ENCODE measurements around the gene ARPC1A. TPM values are rescaled to one million over a fixed set of nuclear protein-coding genes. Genes with fewer than 3 reads are reported as not detected.
"Not testable (repeated sequence)": the region's sequence is repeated elsewhere in the genome, so short reads cannot be mapped to it uniquely, and the experiment has no call there.

Gene ARPC1A
- total RNA-seq, 4 donors from 2014 or later: 120 to 183 (median 147) TPM

- no peaks in the 10 kb centered on the region for H3K9me3 ChIP-seq
- H3K36me3 ChIP-seq: peaks cover 53 to 67% of the 10 kb centered on the region in 2 donors
- H3K27ac ChIP-seq: no peak overlapping the region
- no peaks in the 10 kb centered on the region for H3K4me1 ChIP-seq
- no peaks in the 10 kb centered on the region for H3K27me3 ChIP-seq
- intact Hi-C loops (cut with DNase I): no loop called here
- no peak for DNase-seq
- WGBS, 2 donors: 95 to 96% methylated on average over 7 of the region's 7 CpGs
- TF ChIP-seq POLR2A (IDR thresholded peaks at IDR 0.05): no peak
- no peak for TF ChIP-seq CTCF (IDR thresholded peaks at IDR 0.05)
- H3K4me3 ChIP-seq (replicated peaks in 1 of 3): no peak overlapping the region
Measured at GRCh38 chr7:99355098-99355497, 29.4 kb downstream of the ARPC1A start.

GRCh38 chr7:99357701-99358490, 32.2 kb downstream of the ARPC1A start:
- intact Hi-C loops (cut with DNase I): no loop called here

GRCh38 chr7:99358521-99358920, 32.8 kb downstream of the ARPC1A start:
- WGBS, 2 donors: 95% methylated on average over 15 of the region's 15 CpGs
- intact Hi-C loops (cut with DNase I); H3K4me1 ChIP-seq; DNase-seq; H3K27me3 ChIP-seq; H3K27ac ChIP-seq; H3K9me3 ChIP-seq; H3K4me3 ChIP-seq (replicated peaks in 1 of 3): not testable (repeated sequence)
- peaks cover 72 to 78% of the 10 kb centered on the region in 2 donors for H3K36me3 ChIP-seq

More at GRCh38 chr7:99357701-99358490, 32.2 kb downstream of the ARPC1A start:
- H3K9me3 ChIP-seq: no peaks in the 10 kb centered on the region
- H3K27me3 ChIP-seq: no peaks in the 10 kb centered on the region
- no peak overlapping the region for H3K27ac ChIP-seq
- TF ChIP-seq POLR2A (IDR thresholded peaks at IDR 0.05) (no peak), CTCF (IDR thresholded peaks at IDR 0.05) (no peak)
- H3K36me3 ChIP-seq: peaks cover 69 to 78% of the 10 kb centered on the region in 2 donors
- DNase-seq: no peak
- no peaks in the 10 kb centered on the region for H3K4me1 ChIP-seq
- no peak overlapping the region for H3K4me3 ChIP-seq (replicated peaks in 1 of 3)
- 85 to 93% methylated on average over 13 to 16 of the region's 16 CpGs for WGBS, 2 donors

- Histone ChIP-seq H3K27me3 (no peaks in the 10 kb centered on the region), H3K4me1 (no peaks in the 10 kb centered on the region), H3K9me3 (no peaks in the 10 kb centered on the region), H3K36me3 (peaks cover 64 to 78% of the 10 kb centered on the region in 2 donors), H3K27ac (no peak overlapping the region), H3K4me3 (replicated peaks in 1 of 3) (no peak overlapping the region)
- intact Hi-C loops (cut with DNase I): no loop called here
- 89 to 92% methylated on average over 22 of the region's 22 CpGs for WGBS, 2 donors
- TF ChIP-seq POLR2A (IDR thresholded peaks at IDR 0.05): no peak
- no peak for TF ChIP-seq CTCF (IDR thresholded peaks at IDR 0.05)
- no peak for DNase-seq
Measured at GRCh38 chr7:99359465-99360154, 33.9 kb downstream of the ARPC1A start.

GRCh38 chr7:99362801-99363200, 37.1 kb downstream of the ARPC1A start:
- intact Hi-C loops (cut with DNase I): no loop called here
- WGBS, 2 donors: 86% methylated on average over 3 of the region's 3 CpGs
- Histone ChIP-seq H3K27me3 (no peaks in the 10 kb centered on the region), H3K4me1 (no peaks in the 10 kb centered on the region), H3K27ac (no peak overlapping the region), H3K9me3 (no peaks in the 10 kb centered on the region), H3K36me3 (peaks cover 54 to 86% of the 10 kb centered on the region in 2 donors), H3K4me3 (replicated peaks in 1 of 3) (no peak overlapping the region)
- no peak for TF ChIP-seq CTCF (IDR thresholded peaks at IDR 0.05)
- TF ChIP-seq POLR2A (IDR thresholded peaks at IDR 0.05): no peak
- no peak for DNase-seq
